Activated CD8-positive, alpha-beta memory T cell treated with anti-CD3 and anti-CD28 coated beads for 48 hours (primary cell): Measurements from ENCODE around the gene SERF1B.
"Not testable (repeated sequence)": the region's sequence is repeated elsewhere in the genome, so short reads cannot be mapped to it uniquely, and the experiment has no call there.

Experiments used
- DNase-seq, 3 experiments: peaks; one replicate each; pipeline ENCODE4 v3.0.0-alpha.2; 2020; ENCODE audit warnings: low read depth in 2 of 3, low spot score in 2 of 3

SERF1B gene

GRCh38 chr5:70025106-70025844 is at the start of gene SERF1B:
Gene SERF1B, plus strand, starts transcription at chr5:70025251. Its CDS starts 201 bp downstream, at chr5:70025452.
- DNase-seq: not testable (repeated sequence)

DNA sequence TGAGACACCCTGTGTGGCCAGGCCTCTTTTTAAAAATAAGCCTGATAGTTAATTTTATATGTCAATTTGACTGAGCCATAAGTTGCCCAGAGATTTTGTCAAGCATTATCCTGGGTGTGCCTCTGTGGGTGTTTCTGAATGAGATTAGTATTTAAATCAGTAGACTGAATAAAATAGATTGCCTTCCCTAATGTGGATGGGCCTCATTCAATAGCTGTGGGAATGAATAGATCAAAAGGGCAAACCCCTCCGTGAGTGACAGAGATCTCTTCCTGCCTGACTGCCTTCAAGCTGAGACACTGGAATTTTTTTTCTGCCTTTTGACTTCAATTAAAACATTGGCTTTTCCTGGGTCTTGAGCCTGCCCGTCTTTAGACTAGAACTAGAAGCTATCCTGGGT is 33.3 kb upstream of the SERF1B start:
- not testable (repeated sequence) for DNase-seq

GRCh38 chr5:69995535-69995934 is 29.5 kb upstream of the SERF1B start:
- not testable (repeated sequence) for DNase-seq

GRCh38 chr5:70020660-70021059 is 4.4 kb upstream of the SERF1B start:
- DNase-seq: not testable (repeated sequence)

GRCh38 chr5:70025845-70026145 is 744 bp downstream of the SERF1B start:
- not testable (repeated sequence) for DNase-seq

GRCh38 chr5:70031204-70031603 is 6.2 kb downstream of the SERF1B start:
- DNase-seq: not testable (repeated sequence)

DNA sequence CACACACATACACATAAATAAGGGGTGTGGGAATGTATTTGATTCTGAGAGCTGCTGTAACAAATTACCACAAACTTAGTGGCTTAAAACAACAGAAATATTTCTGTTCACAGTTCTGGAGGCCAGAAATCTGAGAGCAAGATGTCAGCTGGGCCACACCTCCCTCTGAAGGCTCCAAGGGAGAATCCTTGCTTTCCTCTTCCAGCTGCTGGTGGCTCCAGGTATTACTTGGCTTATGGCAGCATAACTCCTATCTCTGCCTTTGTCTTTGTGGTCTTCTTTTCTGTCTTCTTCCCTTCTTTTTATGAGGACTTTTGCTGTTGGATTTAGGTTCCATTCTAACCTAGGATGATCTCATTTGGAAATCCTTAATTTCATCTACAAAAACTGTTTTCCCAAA is 16.4 kb downstream of the SERF1B start:
- not testable (repeated sequence) for DNase-seq

DNA sequence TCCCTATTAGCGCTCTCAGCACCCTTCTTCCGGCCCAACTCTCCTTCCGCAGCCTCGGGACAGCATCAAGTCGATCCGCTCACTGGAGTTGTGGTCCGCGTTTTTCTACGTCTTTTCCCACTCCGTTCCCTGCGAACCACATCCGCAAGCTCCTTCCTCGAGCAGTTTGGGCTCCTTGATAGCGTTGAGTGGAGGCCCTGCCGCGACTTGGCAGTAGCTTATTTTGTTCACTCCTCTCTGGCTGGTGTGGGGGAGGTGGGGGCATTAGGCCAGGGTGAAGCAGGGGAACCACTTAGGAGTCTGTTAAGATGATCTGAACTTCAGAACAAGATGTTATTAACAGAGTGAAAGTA is 24.7 kb downstream of the SERF1B start:
- not testable (repeated sequence) for DNase-seq

- DNase-seq: not testable (repeated sequence)
Measured at GRCh38 chr5:70056289-70056942, 31.4 kb downstream of the SERF1B start.

- not testable (repeated sequence) for DNase-seq
Measured at GRCh38 chr5:70057140-70057539, 32.1 kb downstream of the SERF1B start.

GRCh38 chr5:70077632-70078031 is 52.6 kb downstream of the SERF1B start:
- DNase-seq: not testable (repeated sequence)

DNA sequence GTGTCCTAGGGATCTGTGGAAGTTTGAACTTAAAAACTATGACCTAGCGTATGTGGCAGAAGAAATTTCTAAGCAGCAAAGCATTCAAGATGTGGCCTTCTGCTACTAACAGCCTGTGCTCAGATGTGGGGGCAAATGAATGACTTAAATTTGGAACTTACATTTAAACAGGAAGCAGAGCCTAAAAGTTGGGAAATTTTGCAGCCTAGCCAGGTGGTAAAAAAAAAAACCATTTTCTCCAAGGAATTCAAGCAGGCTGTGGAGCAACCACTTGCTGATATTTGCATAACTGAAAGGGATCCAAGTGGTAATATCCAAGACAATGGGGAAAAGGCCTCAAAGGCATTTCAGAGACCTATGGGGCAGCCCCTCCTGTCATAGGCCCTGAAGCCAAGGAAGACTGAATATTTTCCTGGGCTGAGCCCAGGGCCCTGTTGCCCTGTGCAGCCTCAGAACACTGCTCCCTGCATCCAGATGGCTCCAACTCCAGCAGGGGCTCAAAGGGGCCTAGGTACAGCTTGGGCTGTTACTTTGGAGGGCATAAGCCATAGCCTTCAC is 63.9 kb downstream of the SERF1B start:
- DNase-seq: not testable (repeated sequence)

- not testable (repeated sequence) for DNase-seq
Measured at GRCh38 chr5:70091776-70092175, 66.7 kb downstream of the SERF1B start.
